Measurements from ENCODE around the gene BZW2.
A peak's percentile ranks its signal among the peaks of the same experiment; 100 is the strongest.

The BZW2 gene

DNA sequence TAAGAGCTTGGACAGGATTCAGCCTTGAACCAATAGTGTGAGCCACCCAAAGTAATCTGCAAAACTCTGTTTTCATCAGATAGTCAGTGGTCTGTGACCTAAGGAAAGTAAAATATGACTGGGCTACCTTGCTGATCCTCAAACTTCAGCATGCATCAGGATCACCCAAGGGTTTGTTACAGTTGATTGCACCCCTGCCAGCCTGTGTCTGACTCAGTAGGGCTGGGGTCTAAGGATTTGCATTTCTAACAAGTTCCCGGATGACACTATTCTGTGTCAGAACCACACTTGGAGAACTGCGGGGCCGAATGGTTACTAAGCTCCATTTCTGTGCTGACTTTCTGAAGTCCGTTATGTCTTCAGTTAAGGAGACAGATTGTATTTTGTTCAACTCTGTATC is 66.9 kb downstream of the BZW2 start:
- no peak for DNase-seq

DNA sequence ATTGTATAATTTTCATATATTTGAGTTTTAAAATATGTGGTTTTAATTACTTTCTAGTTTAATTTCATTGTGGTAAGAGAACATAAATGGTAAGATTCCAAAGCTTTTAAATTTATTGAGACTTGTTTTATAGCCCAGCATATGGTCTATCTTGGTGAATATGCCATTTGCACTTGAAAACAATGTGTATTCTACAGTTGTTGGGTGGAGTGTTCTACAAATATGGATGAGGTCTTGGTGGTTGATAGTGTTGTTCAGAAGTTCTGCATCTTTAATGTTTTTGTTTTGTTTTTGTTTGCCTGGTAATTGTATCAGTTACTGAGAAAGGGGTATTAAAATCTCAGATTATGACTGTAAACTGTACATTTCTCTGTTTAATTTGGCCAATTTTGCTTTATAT is 69.9 kb downstream of the BZW2 start:
- no peak for DNase-seq

DNA sequence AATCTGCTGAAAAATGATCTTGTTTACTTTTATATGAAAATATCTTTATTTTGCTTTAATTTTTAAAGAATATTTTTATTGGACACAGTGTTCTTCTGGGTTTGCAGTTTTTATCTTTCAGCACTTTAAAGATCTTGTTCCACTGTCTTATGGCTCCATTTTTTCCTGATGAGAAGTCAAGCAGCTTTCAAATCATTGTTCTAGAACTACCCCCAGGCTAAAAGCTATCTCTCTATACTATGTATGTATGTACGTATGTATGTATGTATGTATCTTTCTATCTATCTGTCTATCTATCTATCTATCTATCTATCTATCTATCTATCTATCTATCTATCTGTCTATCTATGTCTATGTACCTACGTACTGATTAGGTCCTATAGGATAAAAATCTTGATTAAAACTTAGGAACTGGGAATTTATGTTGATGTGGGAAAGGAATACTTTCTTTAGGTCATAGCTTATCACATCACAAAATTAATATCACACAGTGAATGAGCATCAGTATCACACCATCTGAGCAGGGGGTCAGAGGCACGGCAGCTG is 72.2 kb downstream of the BZW2 start:
- no peak for DNase-seq

DNA sequence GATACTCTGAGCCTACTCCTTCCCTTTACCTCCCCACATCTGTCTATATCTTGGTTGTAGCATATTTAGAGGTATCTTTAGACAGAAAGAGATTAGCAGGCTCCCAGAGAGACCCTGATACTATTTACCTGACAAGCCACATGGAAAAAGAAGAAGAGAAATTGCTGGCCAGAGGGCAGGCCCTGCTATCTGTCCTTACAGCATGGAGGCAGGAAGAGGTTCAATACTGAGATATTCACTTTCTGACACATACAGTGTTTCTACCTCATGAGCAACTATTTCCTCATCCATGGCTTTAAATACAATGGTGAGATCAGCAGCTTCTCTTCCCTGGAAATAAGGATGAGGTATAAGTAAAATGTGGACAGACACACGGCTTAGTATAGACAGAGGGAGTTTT is 73.7 kb downstream of the BZW2 start:
- no peak for DNase-seq

DNA sequence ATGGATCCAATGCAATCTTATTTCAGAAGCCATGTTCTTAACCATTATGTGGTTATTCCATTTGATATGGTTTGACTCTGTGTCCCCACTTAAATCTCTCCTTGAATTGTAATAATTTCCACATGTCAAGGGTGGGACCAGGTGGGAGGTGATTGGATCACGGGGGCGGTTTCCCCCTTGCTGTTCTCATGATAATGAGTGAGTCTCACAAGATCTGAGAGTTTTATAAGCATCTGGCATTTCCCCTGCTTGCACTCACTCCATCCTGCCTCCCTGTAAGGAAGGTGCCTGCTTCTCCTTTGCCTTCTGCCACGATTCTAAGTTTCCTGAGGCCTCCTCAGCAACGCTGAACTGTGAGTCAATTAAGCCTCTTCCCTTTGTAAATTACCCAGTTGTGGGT is 75.6 kb downstream of the BZW2 start:
- peak in 1 of 58 donors; percentile 14 for DNase-seq

DNA sequence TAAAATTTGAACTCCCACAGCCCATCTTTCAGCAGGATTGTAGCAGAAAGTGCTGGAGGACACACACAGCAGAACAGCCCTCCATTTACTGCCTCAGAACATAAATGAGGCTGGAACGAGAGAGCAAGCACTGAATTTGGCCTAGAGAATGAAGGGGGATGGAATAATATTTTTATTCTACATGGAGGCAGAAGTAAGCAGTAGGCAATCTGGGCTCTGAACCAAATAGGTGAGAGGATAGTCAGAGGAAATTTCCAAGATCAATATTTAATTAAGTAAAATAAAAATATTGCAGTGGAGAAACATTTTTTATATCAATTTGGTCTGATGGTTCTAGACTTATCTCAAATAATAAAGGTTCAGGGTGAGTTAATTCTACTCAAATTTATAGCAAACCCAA is 78.4 kb downstream of the BZW2 start:
- DNase-seq: no peak

DNA sequence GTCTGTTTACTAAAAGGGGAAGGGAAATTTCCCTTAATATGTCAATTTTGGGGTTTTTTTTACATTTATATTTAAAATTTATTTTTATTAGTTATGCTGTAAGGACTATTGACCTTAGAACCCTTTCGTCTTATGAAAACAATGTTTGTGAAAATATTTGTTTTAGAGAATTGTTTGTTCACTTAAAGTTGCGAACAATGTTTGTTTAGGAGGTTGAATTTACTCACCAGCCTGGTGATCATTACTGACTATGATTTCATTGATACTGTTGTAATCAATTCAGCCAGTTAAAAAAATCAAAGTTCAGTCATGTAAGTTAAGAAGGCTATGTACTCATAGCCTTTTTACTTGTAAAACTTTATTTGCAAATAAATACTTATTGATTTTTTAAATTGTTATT is 80.2 kb downstream of the BZW2 start:
- no peak for DNase-seq

DNA sequence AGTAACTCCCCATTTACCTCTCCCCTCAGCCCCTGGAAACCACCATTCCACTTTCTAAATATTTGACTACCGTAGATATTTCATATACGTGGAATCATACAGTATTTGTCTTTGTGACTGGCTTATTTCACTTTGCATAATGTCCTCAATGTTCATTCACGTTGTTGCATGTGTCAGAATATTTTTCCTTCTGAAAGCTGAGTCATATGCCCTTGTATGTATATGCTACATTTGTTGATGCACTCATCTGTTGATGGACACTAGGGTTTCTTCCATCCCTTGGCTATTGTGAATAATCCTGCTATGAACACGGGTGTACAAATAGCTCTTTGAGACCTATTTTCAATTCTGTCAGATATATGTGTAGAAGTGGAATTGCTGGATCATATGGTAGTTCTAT is 81.8 kb downstream of the BZW2 start:
- DNase-seq: no peak

DNA sequence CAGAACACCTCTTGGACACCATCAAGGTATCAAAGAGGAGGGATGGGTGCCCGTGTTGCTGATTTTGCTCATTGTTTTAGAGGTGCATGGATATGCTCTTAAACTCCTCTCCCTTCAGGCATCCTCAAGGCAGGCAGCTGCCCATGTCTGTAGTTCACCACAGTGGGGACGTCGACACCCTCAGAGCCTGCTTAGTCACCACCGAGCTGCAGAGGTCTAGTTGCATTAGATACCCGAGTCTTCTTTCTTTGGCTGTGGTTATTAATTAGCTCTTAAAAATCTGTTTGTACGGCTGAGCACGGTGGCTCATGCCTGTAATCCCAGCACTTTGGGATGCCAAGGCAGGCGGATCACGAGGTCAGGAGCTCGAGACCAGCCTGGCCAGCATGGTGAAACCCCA is 82.8 kb downstream of the BZW2 start:
- no peak for DNase-seq

DNA sequence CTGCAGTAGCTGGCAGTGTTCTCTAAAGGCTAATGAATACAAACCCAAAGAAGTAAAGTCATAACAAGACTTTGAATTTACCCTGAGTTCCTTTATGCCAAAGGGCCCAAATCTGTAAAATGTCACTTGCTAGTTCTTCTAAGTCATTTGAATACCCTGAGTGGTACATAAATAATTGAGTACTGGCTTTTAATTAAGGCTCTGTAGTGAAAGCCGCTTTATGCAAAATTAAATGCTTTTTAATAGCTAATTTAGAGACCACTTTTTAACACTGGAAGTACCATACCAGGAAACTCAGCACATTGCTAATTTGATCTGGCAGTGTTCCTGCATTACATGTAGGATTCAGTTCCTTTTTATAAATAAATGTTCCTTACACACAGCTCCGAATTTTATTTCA is 83.6 kb downstream of the BZW2 start:
- DNase-seq: no peak

DNA sequence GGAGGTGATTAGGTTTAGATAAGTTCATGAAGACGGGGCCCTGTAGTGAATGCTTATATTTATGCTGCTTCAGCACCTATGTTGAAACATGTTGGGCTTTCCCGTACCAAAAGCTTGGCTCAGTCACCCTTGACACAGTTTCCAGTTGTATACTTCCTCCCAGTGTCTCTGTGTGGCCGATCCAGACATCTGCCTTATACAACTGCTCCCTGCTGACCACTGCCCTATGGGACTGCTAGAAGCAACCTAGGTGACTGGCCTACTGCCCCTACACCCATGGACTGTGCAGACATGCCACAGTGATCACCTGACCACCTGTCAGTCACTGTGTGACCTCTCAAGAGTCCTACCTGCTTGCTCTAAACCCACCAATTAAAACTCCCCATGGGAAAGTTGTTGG is 85.0 kb downstream of the BZW2 start:
- DNase-seq: no peak

DNA sequence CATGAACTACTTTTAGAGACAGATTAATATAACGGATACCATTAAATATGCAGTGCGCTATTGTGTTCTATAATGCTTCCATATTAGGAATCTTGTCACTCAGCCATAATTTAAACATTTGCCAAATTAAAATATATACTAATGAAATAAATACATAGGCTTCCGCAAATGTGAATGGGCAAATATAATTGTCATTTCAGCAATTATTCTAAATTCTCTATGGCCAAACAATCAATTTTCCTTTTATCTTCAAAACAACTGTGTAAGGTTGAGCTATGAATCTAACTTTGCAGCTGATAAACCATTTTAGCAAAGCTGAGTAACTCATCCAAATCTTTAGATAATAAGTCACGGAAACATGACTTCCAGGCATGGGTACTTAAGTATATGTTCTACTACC is 86.8 kb downstream of the BZW2 start:
- DNase-seq: no peak

DNA sequence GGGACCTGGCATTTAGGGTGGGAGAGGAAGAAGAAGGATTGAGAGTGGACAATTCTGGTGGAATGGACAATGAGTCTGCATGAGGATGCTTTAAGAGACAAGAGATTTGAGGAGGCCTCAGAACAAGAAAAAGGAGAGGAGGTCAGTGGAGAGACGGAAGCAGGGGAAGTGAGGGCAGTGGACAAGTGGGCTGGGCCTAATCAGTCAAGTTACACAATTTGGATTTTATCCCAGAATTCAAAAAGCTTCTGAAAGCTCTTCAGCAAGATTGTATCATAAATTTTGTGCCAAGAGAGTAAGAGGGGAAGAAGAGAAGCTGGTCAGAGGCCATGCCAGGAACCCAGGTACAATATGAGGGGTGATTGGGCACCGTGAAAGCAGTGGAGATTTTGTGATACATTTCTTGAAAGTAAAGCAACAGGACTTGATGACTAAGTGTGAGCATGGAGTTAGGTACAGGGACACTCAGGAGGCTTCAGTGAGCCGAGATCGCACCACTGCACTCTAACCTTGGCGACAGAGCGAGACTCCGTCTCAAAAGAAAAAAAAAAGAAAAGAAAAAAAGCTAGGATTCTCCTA is 88.3 kb downstream of the BZW2 start:
- DNase-seq: no peak

DNA sequence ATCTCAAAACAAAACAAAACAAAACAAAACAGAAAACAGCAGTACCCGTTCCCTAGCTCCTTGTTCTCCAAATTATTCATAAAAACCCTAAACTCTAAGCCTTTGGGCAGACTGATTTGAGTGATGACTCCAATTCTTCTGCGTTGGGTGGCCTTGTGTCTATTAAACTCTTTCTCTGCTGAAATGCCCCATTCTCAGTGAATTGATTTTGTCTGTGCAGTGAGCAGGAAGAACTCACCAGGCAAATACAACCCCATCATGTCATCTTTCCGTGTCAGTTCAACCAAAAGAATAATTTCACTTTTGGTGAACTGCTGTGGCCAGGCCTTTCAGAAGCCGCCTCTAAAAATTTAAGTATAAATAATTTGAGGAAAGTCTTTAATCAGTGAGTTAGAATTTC is 89.0 kb downstream of the BZW2 start:
- no peak for DNase-seq

DNA sequence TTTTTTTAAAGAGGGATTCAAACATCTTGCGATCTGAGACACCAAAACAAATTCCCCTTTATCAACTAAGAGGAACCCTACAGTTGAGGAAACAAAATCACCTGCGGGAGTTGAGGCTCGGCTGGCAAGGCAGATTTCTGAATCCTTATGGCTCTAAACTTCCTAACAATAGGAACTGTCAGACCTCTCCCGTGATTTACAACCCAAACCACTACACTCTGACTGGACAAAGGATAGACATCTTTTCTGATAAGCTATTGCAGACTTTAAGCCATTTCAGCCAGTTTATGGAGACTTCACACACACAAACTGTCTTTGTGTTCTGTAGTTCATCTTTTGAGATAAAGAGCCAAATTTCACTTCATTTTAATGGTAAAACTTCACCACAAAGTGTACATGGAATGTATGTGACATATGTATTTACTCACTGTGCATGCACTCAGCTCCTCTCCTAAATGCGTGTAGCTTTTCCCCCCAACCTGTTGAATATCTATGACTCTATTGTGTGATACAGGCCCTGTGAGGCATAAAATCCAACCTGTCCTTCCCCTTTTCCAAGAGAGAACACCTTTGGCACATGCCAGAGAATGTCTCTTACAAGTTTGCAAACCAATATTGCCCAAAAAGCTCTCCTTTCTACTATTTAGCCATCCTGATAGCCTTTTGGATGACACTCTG is 92.2 kb downstream of the BZW2 start:
- DNase-seq: no peak

DNA sequence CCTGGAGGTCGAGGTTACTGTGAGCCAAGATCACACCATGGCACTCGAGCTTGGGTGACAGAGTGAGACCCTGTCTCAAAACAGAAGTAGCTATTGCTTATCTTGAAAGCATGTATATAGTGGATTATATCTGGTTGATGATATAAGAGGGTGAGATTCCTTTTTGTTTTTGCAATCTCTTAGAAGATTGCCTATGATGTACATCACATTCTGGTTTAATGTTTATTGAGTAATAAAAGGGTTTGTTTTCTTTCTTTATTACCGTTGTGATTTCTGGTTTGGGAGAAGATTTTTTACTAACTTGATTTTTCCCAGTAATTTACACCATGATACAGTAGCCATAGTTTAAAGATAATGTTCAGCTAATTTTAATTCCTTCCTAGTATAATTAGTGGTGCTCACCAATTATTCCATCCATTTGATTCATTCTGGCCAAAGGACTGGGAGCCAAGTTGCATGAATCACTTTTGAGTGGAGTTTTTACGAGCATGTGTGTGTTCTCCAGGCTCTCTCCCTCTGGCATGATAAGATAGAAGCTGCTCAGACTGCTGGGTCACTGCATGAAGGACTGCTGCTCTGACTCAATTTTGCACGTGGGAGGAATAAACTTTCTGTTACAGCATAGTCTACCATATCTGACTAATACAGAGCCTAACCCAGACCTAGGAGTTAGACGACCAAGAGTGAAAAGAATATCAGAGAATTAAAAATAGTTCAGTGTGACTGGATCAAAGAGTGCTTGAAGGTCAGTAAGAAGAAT is 94.1 kb downstream of the BZW2 start:
- no peak for DNase-seq

DNA sequence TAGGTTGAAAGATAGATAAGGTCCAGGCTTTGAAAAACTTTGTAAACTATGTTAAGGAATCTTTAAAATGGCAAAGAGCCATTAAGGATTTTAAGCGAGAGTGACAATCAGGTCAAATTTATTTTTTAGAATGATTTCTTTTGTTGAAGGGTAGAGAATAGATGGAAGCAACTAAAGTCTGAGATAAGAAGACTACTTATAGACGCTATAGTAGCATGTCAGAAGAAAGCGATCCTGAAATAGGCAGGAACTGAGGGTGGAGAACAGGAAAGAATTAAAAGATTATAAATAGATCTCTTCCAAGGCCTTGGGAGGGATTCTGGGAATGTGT is 94.6 kb downstream of the BZW2 start:
- no peak for DNase-seq

DNA sequence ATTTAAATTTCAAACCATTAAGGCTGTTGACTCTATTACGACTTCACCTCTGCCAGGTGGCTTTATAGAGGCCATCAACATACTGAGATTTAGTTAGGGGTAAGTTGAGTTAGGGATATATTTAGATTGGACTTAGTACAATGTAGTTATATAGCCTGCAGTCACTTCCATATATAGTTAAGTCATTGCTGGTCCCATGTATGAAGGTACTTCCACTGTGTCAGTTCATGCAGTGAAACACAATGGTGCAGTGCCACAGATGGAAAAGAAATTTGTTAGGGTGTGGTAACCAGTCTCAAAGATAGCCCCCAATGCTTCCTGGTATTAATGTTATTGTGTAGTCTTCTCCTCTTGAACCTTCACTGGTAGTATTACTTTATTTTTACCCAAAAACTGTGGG is 95.0 kb downstream of the BZW2 start:
- DNase-seq: no peak

DNA sequence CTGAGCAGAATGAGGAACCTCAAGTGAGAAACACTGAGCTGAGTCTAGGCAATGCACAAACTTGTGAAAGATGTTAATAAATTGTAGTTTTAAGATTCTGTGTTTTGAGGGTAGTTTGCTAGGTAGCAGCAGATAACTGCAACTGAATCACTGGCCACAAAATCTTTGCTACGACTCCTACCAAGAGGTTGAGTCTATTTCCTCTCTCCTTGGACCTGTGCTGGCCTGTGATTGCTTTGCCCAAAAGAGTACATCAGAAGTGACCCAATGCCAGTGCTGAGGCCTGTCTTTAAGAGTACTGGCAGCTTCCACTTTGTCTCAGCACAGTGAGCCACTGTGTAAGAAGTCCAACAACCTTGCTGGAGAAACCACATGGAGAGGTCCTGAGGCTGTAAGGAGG is 95.7 kb downstream of the BZW2 start:
- no peak for DNase-seq

DNA sequence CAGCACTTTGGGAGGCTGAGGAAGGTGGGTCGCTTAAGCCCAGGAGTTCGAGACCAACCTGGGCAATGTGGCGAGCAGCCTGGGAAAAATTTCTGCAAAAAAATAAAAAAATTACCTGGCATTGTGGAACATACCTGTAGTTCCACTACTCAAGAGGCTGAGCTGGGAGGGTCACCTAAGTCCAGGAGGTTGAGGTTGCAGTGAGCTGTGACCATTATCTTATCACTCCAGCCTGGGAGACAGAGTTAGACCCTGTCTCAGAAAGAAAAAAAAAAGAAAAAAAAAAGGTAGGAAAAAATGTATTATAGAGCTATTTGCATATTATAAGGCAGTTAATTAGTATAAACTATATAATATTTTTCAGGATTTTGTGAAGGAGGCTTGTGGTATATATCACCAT is 96.6 kb downstream of the BZW2 start:
- DNase-seq: no peak

DNA sequence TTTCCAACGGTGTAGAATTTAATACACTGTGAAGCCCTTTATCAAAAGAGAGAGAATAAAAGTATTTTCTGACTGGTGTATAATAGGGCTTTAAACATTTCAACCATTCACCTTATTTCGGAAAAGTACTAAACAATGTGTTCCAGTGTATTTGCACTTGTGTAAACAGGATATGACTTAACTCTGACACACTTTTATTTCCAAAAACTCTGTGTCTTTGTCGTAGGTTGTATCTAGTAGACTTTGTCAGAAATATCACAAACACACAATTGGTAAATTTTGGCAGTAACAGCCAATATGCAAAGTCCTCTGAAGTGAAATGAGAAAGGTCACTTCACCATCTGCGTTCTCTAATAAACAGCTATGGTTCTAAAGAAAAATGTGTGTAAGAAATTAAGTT is 97.3 kb downstream of the BZW2 start:
- no peak for DNase-seq

DNA sequence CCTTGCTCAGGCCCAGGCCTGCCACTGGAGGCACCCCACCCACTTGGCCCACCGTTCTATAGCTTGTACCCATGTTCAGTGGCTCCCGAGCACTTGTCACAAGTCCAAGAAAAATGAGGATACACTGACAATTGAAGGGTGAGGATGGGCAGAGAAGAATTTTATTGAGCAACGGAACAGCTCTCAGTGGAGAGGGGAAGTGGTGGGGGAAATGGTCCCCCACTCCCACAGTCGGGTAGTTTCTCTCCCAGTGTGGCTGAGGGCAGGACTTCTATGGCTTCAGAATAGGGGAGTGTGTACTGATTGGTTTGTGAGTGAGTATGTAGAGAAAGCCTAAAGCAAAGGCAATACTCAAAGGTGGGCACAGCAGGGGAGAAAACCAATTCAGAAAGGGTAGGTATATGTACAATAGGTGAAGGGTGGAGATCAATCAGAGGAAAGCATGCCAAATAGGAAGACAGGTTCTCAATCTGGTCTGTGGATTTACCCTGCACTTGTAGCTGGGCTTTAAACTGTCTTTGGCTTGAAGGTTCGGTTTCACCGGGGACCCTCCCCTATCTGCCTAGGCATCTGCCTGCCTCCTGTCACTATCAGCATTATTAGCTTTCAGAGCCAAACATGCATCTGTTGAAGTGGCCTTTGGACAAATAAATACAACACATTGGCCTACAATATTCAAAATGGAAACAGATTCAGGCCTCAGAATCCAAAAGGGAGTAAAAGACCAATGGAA is 98.7 kb downstream of the BZW2 start:
- DNase-seq: no peak

All from anterior cingulate cortex (tissue), 58 donors.